ENCODE measurements around the gene SUSD4.

DNA sequence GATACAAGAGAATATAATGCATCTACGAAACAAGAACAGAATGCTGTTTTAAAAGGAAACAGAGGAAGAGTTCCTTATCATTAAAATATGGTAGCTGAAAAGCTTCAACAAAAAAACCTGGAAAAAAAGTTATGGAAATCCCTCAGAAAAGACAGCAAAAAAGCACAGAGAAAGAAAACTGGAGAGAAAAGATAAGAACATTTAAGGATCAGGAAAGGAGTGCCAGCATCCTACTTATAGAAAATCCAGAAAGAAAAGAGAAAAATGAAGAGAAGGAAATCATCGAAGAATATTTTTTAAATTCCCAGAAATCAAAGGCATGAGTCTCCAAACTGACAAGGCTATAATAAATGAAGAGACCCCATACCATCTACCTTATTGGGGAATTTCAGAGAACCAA lies 29.8 kb downstream of the SUSD4 start:
- TF ChIP-seq CTCF (IDR thresholded peaks at IDR 0.05), result no peak
- no peak for TF ChIP-seq POLR2A (IDR thresholded peaks at IDR 0.05)

All from right lobe of liver (tissue), 4 donors.